Right ventricle myocardium superior (tissue), 1 donor: Measurements from ENCODE around the gene ADCY10. TPM values are rescaled to one million over a fixed set of nuclear protein-coding genes. Genes with fewer than 3 reads are reported as not detected.
A peak's percentile ranks its signal among the peaks of the same experiment; 100 is the strongest.

Source experiments
- ATAC-seq: fragments of 200-7000 bp; cut with Tn5 transposase; one replicate; pipeline ENCODE4 v1.9.1; 2020; ENCODE audit warnings: mild to moderate bottlenecking; ENCODE audit not compliant: poor library complexity
- DNase-seq: peaks from one replicate; pipeline ENCODE4 v3.0.0-alpha.2; 2020
- intact Hi-C: fragments of 100-400 bp; cut with DNase I; formaldehyde crosslinking; loops from one replicate; pipeline ENCODE4 v1.11.2; 2022
- total RNA-seq: library from RNA; stranded (reverse); fragmentation: NEBNext Ultra II Directional; extraction: Animal tissue kit (Norgen Biotek cat#: 25700); gene quantifications from one replicate; pipeline ENCODE4 v1.2.1, GENCODE V29; 2021
- donor health status: DM: no; HTN: yes; CAD: no; lungs with severe emphysema.

Gene ADCY10
- total RNA-seq, 1 donor from 2014 or later: 0.05 TPM

DNA sequence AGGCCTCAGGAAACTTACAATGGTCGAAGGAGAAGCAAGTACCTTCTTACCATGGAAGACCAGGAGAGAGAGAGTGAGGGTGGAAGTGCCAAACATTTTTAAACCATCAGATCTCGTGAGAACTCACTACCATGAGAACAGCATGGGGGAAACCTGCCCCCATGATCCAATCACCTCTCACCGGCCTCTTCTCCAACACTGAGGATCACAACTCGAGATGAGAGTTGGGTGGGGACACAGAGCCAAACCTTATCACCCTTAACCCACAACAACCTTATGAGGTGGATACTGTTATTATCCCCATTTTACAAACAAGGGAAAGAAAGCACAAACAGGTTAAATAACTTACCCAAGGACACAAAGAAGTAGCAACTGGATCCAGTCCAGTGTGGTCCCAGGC, 111.7 kb downstream of the ADCY10 start:
- intact Hi-C loops: loop anchor here (5.0 kb wide), 1 partner anchor 80 kb away; the partner anchor contains the start of gene MPZL1
- DNase-seq (no peak), ATAC-seq (no peak)

- no peak for ATAC-seq
- DNase-seq: no peak
- intact Hi-C loops: loop anchor here (5.0 kb wide), 1 partner anchor 78 kb away; the partner anchor contains the start of gene MPZL1
These were observed 113.7 kb downstream of the ADCY10 start for GRCh38 chr1:167800251-167800650.

- no peak for ATAC-seq
- DNase-seq: no peak
- intact Hi-C loops: loop anchor here (5.0 kb wide), 1 partner anchor 77 kb away; the partner anchor contains the start of gene MPZL1
These were observed 114.2 kb downstream of the ADCY10 start for GRCh38 chr1:167799747-167800146.

GRCh38 chr1:167798952-167799351, 115.0 kb downstream of the ADCY10 start:
- intact Hi-C loops: no loop called here
- DNase-seq (no peak), ATAC-seq (no peak)

- intact Hi-C loops: no loop called here
These were observed 116.9 kb downstream of the ADCY10 start for GRCh38 chr1:167797015-167797414.

DNA sequence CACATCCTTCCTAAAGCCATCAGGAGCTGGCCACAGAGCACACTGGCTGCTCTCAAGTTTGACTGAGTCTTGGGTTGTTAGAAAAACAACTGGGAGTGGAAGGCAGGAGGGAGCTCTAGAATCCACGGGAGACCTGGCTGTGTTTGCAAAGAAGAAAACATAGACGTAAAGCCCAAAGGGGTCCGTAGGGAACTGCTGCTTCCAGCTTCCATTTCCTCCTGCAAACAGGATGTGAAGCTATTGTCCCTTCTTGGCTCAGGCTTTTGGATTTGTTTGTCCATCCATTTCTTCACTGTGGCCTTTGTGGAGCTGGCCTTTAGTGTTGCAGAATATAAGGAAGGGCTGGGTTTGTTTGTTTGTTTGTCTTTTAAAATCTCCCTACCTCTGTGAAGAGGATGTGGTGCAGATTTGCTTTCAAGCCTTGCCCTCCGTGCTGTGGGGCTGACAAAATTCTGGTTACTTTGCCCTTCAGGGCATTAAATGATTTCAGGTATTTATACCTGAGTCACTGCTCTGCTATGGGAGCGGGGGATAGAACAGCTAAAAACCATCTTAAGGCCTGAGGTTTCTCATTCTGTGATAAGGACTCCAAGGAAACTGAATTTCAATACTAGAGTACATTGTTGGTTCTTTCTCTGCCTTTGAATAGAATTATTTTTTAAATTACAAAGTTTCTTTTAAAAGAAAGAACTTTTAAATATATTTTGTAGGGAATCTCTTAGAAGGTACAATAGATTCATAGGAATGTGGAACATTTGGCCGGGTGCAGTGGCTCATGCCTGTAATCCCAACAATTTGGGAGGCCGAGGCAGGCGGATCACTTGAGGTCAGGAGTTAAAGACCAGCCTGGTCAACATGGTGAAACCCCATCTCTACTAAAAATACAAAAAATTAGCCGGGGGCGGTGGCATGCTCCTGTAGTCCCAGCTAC, 117.9 kb downstream of the ADCY10 start:
- peak; percentile 58 for ATAC-seq
- intact Hi-C loops: no loop called here
- DNase-seq: peak; percentile 55

More at GRCh38 chr1:167797015-167797414, 116.9 kb downstream of the ADCY10 start:
- ATAC-seq: peak; percentile 95
- peak; percentile 81 for DNase-seq

- intact Hi-C loops: no loop called here
- no peak for DNase-seq
- ATAC-seq: no peak
These were observed 119.9 kb downstream of the ADCY10 start for GRCh38 chr1:167794043-167794442.

DNA sequence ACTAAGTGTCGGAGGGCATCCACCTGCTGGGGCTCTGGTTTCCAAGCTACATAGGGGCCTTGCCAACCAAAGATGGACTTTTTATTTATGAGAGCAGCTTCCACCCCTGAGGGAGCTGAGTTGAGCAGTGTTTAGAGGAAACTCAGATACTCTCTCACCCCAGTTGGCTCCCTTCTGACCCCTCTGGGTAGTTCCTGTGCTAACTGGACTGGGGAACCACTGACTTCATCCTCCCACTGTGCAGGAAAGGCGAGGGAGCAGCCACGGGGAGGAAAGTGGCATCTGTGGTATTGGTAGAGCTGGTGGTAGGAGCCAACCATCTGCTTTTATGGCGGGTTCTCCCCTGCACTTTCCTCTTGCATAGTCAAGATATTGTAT, 121.8 kb downstream of the ADCY10 start:
- intact Hi-C loops: no loop called here

DNA sequence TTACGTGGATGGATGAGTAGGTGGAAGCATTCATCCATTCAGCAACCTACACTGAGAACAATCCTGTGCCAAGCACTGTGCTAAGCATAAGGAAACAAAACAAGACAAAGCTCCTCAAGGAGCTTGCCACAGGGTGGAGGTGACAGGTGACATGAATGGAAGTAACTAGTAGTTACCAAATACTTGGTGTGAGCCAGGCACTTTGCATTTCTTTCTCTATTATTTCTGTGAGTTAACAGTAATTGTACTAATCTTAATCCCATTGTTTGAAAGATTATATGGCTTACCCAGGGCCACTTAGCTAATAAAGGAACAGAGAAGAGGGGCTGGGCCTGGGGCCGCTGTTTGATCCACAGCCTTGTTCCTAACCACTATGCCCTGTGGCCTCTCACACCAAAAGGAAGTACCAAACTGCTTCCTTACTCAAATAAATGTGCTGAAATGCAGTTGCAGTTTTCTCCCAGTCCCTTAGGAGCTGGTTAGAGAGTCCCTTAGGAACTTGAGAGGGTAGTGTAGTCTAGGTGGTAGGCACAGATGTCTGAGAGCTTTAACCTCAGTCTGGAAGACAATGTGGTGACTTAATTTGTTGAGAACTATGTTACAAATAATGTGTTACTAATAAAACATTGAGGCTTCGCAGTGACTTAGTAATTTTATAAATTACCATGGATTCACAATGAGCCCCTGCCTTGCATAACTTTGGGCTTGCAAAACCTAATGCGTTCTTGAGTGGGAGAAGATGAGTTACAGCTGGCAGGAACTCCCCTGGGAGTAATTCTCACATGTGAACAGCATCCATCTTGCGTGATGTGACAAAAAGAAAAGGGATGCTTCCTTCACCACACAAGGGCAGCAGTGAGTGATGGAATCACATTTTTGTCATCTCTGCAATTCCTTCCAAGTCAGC, 122.4 kb downstream of the ADCY10 start:
- intact Hi-C loops: no loop called here
- peak; percentile 65 for ATAC-seq
- DNase-seq: no peak

More for the DNA sequence above, 121.8 kb downstream of the ADCY10 start:
- peak; percentile 26 for ATAC-seq
- no peak for DNase-seq

GRCh38 chr1:167790117-167790516, 123.8 kb downstream of the ADCY10 start:
- ATAC-seq (no peak), DNase-seq (no peak)
- intact Hi-C loops: no loop called here

DNA sequence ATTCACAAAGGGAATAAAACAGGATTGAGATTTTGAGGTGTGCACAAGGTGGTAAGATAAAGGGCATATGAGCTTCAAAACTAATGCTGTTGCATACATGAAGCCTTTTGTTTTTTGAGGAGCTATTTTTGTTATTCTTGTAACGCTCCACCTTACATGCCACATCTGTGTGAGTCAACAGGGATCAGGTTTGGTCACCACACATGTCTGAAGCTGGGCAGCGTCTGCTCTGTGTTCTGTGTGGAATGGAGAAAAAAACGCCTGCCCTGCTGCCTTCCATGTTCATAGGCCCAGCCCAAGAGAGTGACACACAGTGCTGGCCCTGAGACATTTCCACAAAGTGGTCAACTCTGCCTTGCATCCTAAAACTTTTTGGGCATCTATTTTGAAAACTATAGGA, 124.4 kb downstream of the ADCY10 start:
- ATAC-seq (no peak), DNase-seq (no peak)
- intact Hi-C loops: no loop called here

- DNase-seq (no peak), ATAC-seq (no peak)
- intact Hi-C loops: no loop called here
These were observed 127.4 kb downstream of the ADCY10 start for GRCh38 chr1:167786502-167786901.

DNA sequence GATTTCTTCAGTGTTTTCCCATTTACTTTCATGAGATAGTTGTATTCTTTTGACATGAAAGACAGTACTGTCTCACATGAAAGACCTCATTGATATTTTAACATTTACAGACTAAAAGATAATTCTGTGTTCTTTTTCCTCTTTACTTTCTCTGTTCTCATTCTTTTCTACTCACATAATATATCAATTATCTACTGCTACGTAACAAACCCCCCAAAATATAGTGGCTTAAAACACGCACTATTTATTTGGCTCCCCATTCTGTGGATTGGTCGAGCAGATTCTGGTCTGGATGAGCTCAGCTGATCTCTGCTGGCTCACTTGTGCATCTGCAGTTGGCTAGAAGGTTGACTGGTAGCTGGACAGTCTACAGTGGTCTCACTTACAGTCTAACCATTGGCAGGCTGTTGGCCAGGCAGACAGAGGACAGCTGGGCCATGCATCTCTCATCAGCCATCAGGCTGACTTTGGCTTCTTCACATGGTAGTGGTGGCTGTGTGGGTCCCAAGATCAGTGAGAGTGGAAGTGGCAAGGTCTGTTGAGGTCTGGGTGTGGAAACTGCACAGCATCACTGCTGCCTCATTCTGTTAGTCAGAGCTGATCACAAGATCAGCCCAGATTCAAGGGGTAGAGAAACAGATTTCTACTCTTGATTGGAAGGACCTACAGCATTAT, 128.9 kb downstream of the ADCY10 start:
- ATAC-seq (no peak), DNase-seq (no peak)
- intact Hi-C loops: no loop called here

DNA sequence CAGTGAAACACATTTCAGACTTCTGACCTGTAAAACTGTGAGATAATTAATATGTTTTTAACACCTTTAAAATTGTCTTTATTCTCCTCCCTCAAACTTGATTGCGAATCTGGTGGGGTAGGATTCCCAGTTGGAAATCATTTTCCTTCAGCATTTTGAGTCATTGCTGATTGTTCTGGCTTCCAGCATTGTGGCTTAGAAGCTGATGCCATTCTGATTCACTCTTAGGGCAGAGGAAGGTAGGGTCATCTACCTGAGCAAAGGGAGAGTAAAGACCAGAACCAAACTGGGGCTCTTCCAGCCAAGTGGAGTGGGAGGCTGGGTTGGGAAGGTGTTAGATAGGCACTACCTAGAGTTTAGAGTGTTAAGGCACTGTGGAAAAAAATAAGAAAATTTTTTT, 131.0 kb downstream of the ADCY10 start:
- intact Hi-C loops: no loop called here
- no peak for ATAC-seq
- no peak for DNase-seq

- no peak for ATAC-seq
- intact Hi-C loops: no loop called here
- DNase-seq: no peak
These were observed 132.4 kb downstream of the ADCY10 start for GRCh38 chr1:167781558-167781957.

GRCh38 chr1:167777269-167777650, 136.7 kb downstream of the ADCY10 start:
- intact Hi-C loops: no loop called here
- ATAC-seq (no peak), DNase-seq (no peak)

- no peak for DNase-seq
- intact Hi-C loops: no loop called here
- no peak for ATAC-seq
These were observed 137.2 kb downstream of the ADCY10 start for GRCh38 chr1:167776616-167777268.

DNA sequence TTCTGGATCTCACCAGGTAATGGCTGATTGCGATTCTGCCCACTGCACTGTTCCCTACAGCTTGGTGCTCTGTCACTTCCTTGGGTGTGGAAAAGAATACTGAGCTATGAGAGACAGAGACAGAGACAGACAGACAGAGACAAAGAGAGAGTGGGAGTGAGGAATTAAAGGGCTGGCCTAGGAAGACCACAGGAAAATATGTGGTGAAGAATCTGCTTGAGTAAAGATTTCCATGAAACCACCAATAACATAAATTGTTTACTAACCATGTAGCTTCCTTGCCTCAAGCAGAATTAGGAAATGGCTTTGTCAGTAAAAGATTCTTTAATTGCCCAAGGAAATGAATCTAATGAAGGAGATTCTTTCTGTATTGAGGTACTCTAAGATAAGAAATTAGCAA, 137.8 kb downstream of the ADCY10 start:
- DNase-seq (no peak), ATAC-seq (no peak)
- intact Hi-C loops: no loop called here
